H9 (cell line): Measurements from ENCODE around the gene CCNJL. TPM values are rescaled to one million over a fixed set of nuclear protein-coding genes. Genes with fewer than 3 reads are reported as not detected.

Experiments
- DNase-seq: peaks from one replicate; pipeline ENCODE4 v3.0.0-alpha.2; 2017
- H2AFZ ChIP-seq: one replicate; pipeline ENCODE4 v1.6.1; 2013; ENCODE audit warnings: mild to moderate bottlenecking, low read length, control low read depth, moderate library complexity
- H2AK5ac ChIP-seq: 2 replicates; pipeline ENCODE4 v1.6.1; 2013; ENCODE audit warnings: low read length, control low read depth, mixed read lengths; ENCODE audit not compliant: insufficient read length
- H2BK120ac ChIP-seq: one replicate; pipeline ENCODE4 v1.6.1; 2013; ENCODE audit warnings: low read depth, mild to moderate bottlenecking, low read length, control low read depth, inconsistent platforms; ENCODE audit not compliant: poor library complexity, severe bottlenecking
- H2BK12ac ChIP-seq: 2 replicates; pipeline ENCODE4 v1.6.1; 2013; ENCODE audit warnings: low read length, control low read depth, mixed read lengths, low read depth; ENCODE audit not compliant: insufficient read length
- H2BK15ac ChIP-seq: 2 replicates; pipeline ENCODE4 v1.6.1; 2013; ENCODE audit warnings: low read depth, low read length, control low read depth
- H2BK20ac ChIP-seq: one replicate; pipeline ENCODE4 v1.6.1; 2013; ENCODE audit warnings: low read depth, mild to moderate bottlenecking, low read length, control low read depth, inconsistent platforms; ENCODE audit not compliant: poor library complexity, severe bottlenecking
- H2BK5ac ChIP-seq: 2 replicates; pipeline ENCODE4 v1.6.1; 2013; ENCODE audit warnings: low read length, control low read depth, mixed read lengths; ENCODE audit not compliant: insufficient read length
- H3K14ac ChIP-seq: 2 replicates; pipeline ENCODE4 v1.6.1; 2013; ENCODE audit warnings: low read length, control low read depth; ENCODE audit not compliant: insufficient read depth
- H3K18ac ChIP-seq: 2 replicates; pipeline ENCODE4 v1.6.1; 2013; ENCODE audit warnings: low read depth, mild to moderate bottlenecking, mixed read lengths, low read length, control low read depth; ENCODE audit not compliant: insufficient read length
- H3K23ac ChIP-seq: 2 replicates; pipeline ENCODE4 v1.6.1; 2013; ENCODE audit warnings: low read length, control low read depth, mixed read lengths, low read depth; ENCODE audit not compliant: insufficient read length
- H3K23me2 ChIP-seq: 2 replicates; pipeline ENCODE4 v1.6.1; 2013; ENCODE audit warnings: low read depth, mild to moderate bottlenecking, mixed read lengths, low read length, control low read depth; ENCODE audit not compliant: insufficient read length, poor library complexity, severe bottlenecking
- H3K27ac ChIP-seq: 2 replicates; pipeline ENCODE4 v1.5.1; 2013; ENCODE audit warnings: low read length, control low read depth, mixed read lengths, low read depth; ENCODE audit not compliant: insufficient read length
- H3K27me3 ChIP-seq: 2 replicates; pipeline ENCODE4 v1.6.1; 2013; ENCODE audit warnings: low read length, control low read depth, inconsistent platforms; ENCODE audit not compliant: insufficient read depth
- H3K4ac ChIP-seq: 2 replicates; pipeline ENCODE4 v1.6.1; 2013; ENCODE audit warnings: low read depth, mild to moderate bottlenecking, control low read depth, inconsistent platforms, low read length, moderate library complexity
- H3K4me1 ChIP-seq: 2 replicates; pipeline ENCODE4 v1.6.1; 2013; ENCODE audit warnings: low read length, control low read depth, inconsistent platforms; ENCODE audit not compliant: insufficient read depth
- H3K4me2 ChIP-seq: 2 replicates; pipeline ENCODE4 v1.6.1; 2013; ENCODE audit warnings: low read length, control low read depth, mixed read lengths; ENCODE audit not compliant: insufficient read length, insufficient read depth
- H3K56ac ChIP-seq: 2 replicates; pipeline ENCODE4 v1.6.1; 2013; ENCODE audit warnings: low read depth, mild to moderate bottlenecking, mixed read lengths, low read length, control low read depth; ENCODE audit not compliant: insufficient read length
- H3K79me1 ChIP-seq: 2 replicates; pipeline ENCODE4 v1.6.1; 2013; ENCODE audit warnings: low read depth, mild to moderate bottlenecking, moderate library complexity, low read length, control low read depth, inconsistent platforms; ENCODE audit not compliant: insufficient read depth, poor library complexity, severe bottlenecking
- H3K79me2 ChIP-seq: 2 replicates; pipeline ENCODE4 v1.6.1; 2013; ENCODE audit warnings: low read length, control low read depth, inconsistent platforms; ENCODE audit not compliant: insufficient read depth
- H3K9ac ChIP-seq: 2 replicates; pipeline ENCODE4 v1.6.1; 2013; ENCODE audit warnings: low read length, control low read depth, mixed read lengths; ENCODE audit not compliant: insufficient read length; ENCODE audit errors: extremely low read depth
- H3K9me3 ChIP-seq: one replicate; pipeline ENCODE4 v1.6.1; 2013; ENCODE audit warnings: low read depth, low read length, inconsistent platforms; ENCODE audit not compliant: control insufficient read depth
- H3T11ph ChIP-seq: one replicate; pipeline ENCODE4 v1.6.1; 2013; ENCODE audit warnings: mild to moderate bottlenecking, low read length, control low read depth, inconsistent platforms
- H4K20me1 ChIP-seq: one replicate; pipeline ENCODE4 v1.6.1; 2013; ENCODE audit not compliant: control insufficient read depth, insufficient read length, insufficient read depth
- H4K5ac ChIP-seq: 2 replicates; pipeline ENCODE4 v1.6.1; 2013; ENCODE audit warnings: low read depth, mild to moderate bottlenecking, mixed read lengths, low read length, control low read depth; ENCODE audit not compliant: insufficient read length
- H4K8ac ChIP-seq: replicated peaks from 2 replicates; pipeline ENCODE4 v1.6.1; 2013; ENCODE audit warnings: low read length, control low read depth, mixed read lengths, low read depth; ENCODE audit not compliant: insufficient read length
- H4K91ac ChIP-seq: 2 replicates; pipeline ENCODE4 v1.6.1; 2013; ENCODE audit warnings: low read depth, mild to moderate bottlenecking, moderate library complexity, mixed read lengths, low read length, control low read depth; ENCODE audit not compliant: insufficient read length
- H3K27ac Mint-ChIP-seq, 3 experiments: 2 replicates in 2 of 3; 3 replicates in 1 of 3; pipeline ENCODE4 v1.8.0; 2020 to 2021; ENCODE audit warnings: mixed read lengths in 3 of 3, mild to moderate bottlenecking in 1 of 3, moderate library complexity in 1 of 3
- H3K27me3 Mint-ChIP-seq: 2 replicates; pipeline ENCODE4 v1.8.0; 2021; ENCODE audit warnings: low read depth, mild to moderate bottlenecking, moderate library complexity, mixed read lengths
- H3K36me3 Mint-ChIP-seq, 3 experiments: 2 replicates in 2 of 3; 3 replicates in 1 of 3; pipeline ENCODE4 v1.8.0; 2020 to 2021; ENCODE audit warnings: low read depth in 3 of 3, mixed read lengths in 3 of 3; ENCODE audit not compliant: insufficient read depth in 1 of 3
- H3K4me1 Mint-ChIP-seq, 2 experiments: 2 replicates each; pipeline ENCODE4 v1.8.0; 2020; ENCODE audit warnings: mixed read lengths in 2 of 2
- H3K4me3 Mint-ChIP-seq, 2 experiments: 2 replicates in 1 of 2; 3 replicates in 1 of 2; pipeline ENCODE4 v1.8.0; 2020 to 2021; ENCODE audit warnings: mild to moderate bottlenecking in 2 of 2, mixed read lengths in 2 of 2, moderate library complexity in 1 of 2
- H3K9me3 Mint-ChIP-seq, 2 experiments: 2 replicates in 1 of 2; 3 replicates in 1 of 2; pipeline ENCODE4 v1.8.0; 2020; ENCODE audit warnings: mild to moderate bottlenecking in 2 of 2, mixed read lengths in 2 of 2, moderate library complexity in 1 of 2
- CTCF ChIP-seq: fragments of 200-600 bp; sonication (generic); conservative IDR thresholded peaks from 3 replicates; pipeline ENCODE4 v1.8.0; 2021; ENCODE audit warnings: antibody characterized with exemption, mild to moderate bottlenecking
- WGBS: extraction: QIAGEN DNeasy Blood & Tissue Kit; methylation state at CpG from one replicate; pipeline ENCODE4 v1.1.7; 2013; ENCODE audit warnings: missing lambda C conversion rate, low lambda C conversion rate, mixed read lengths; ENCODE audit not compliant: insufficient read length; ENCODE audit errors: extremely low coverage; 5-methylcytosine and 5-hydroxymethylcytosine counted together
- total RNA-seq: library from RNA; stranded (reverse); gene quantifications from 2 replicates; pipeline ENCODE4 v1.2.1, GENCODE V29; 2021

The CCNJL gene
- total RNA-seq, 1 experiment from 2014 or later, result 26.9 TPM

DNA sequence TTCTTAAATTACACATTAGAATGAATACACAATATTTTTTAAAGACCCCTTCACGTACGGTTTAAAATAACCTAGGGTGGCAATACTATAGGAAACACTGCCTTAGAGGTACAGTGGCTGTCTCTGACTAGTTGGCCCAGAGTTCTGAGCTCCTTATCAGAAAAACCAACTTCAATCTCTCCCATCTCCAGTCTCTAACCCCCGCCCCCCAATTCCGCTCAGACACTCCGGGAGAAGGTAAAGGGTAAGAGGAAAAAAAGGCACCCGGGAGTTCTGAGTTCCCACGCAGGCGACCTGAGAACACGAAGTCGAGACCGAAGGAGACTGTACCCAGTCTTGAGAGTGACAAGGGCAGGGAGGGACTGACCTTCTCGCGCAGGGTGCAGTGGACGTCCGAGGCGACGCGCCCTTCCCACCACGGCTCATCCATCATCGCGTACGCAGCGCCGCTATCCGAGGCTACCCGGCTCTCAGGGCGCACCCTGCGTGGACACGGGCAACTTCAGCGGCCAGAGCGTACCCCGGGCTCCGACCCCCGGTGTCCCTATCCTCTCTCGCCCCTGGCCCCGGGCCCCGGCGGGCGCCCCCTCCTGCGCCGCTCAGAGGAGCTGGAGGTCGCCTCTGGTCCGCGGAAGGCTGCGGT lies 752 bp downstream of the CCNJL start:
- no peaks in the 10 kb centered on the region; the same call in 1 of the 2 replicates for H3K27me3 Mint-ChIP-seq
- Histone ChIP-seq H3K23me2 (peaks cover 12% of the 10 kb centered on the region), H3K9me3 (no peaks in the 10 kb centered on the region), H4K5ac (no peak overlapping the region), H4K20me1 (peaks cover 2% of the 10 kb centered on the region), H3T11ph (no peak overlapping the region), H3K27ac (no peak overlapping the region), H3K56ac (no peak overlapping the region), H3K14ac (peak overlapping the region; percentile 41), H3K18ac (no peak overlapping the region), H3K27me3 (no peaks in the 10 kb centered on the region), H2BK20ac (no peak overlapping the region), H4K8ac (no peak overlapping the region), H2AFZ (no peak overlapping the region), H4K91ac (no peak overlapping the region), H3K79me2 (peaks cover 8% of the 10 kb centered on the region; the same call in 1 of the 2 replicates), H3K79me1 (no peaks in the 10 kb centered on the region), H2BK5ac (no peak overlapping the region), H3K4me1 (peaks cover 9% of the 10 kb centered on the region; the same call in 1 of the 2 replicates), H2BK12ac (no peak overlapping the region), H3K4ac (no peak overlapping the region), H2BK15ac (no peak overlapping the region), H3K4me2 (peak overlapping the region; percentile 84), H2AK5ac (no peak overlapping the region), H3K23ac (no peak overlapping the region), H3K9ac (peak overlapping the region; percentile 58), H2BK120ac (no peak overlapping the region)
- peaks cover 40 to 45% of the 10 kb centered on the region in 2 experiments for H3K4me1 Mint-ChIP-seq
- no peak for TF ChIP-seq CTCF
- DNase-seq, result no peak
- WGBS, result no CpG with 5 or more reads among the region's 45 CpGs
- H3K27ac Mint-ChIP-seq, result peak overlapping the region; percentile 51 to 88 (median 66); a peak in 3 of 7 replicates
- H3K4me3 Mint-ChIP-seq, result peak overlapping the region; percentile 89 to 94
- H3K9me3 Mint-ChIP-seq, result no peaks in the 10 kb centered on the region; a peak in 3 of 5 replicates
- H3K36me3 Mint-ChIP-seq, result peaks cover 30 to 31% (median 30%) of the 10 kb centered on the region in 3 experiments; a peak in 6 of 7 replicates
